Measurements from ENCODE around the gene ITPR1.

ITPR1 gene

DNA sequence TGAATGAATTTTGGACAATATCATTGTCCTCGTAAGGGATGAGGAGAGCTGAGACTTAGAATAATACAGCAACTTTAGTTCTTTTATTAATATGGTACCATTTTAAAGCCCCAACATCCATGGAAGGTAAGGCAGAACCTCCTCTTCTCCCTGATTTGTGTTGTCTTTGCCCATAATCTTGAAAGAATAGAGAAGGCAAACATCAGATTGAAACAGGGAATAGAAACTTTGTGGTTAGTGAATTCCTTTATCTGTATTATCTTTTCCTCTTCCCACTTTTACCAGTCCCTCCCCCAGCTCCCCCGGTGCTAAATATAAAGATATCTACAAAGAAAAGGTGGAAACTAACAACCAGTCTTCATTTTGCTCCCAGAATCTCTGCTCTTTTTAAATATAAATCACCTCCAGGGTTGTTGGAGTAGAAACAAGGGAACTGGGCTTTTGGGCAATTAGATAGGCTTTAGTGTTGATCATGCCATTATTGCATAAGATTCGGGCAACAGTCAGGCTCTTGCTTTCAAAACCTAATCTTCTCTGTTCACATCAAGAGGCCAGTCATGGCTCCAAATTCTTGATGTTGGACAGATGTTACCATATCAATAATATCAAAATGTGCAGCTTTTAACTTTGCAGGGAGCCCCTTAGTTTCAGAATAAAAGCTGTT, 32.5 kb downstream of the ITPR1 start:
- TF ChIP-seq MYC (IDR thresholded peaks at IDR 0.05; ENCODE audit: low read depth, low read length) (no peak), POLR2A (IDR thresholded peaks at IDR 0.05; ENCODE audit: extremely low read depth, insufficient read length) (no peak)
- TF ChIP-seq, protein P1, sequence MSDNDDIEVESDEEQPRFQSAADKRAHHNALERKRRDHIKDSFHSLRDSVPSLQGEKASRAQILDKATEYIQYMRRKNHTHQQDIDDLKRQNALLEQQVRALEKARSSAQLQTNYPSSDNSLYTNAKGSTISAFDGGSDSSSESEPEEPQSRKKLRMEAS (IDR thresholded peaks at IDR 0.05; ENCODE audit: low read depth, low read length) = no peak
- TF ChIP-seq, protein P2, sequence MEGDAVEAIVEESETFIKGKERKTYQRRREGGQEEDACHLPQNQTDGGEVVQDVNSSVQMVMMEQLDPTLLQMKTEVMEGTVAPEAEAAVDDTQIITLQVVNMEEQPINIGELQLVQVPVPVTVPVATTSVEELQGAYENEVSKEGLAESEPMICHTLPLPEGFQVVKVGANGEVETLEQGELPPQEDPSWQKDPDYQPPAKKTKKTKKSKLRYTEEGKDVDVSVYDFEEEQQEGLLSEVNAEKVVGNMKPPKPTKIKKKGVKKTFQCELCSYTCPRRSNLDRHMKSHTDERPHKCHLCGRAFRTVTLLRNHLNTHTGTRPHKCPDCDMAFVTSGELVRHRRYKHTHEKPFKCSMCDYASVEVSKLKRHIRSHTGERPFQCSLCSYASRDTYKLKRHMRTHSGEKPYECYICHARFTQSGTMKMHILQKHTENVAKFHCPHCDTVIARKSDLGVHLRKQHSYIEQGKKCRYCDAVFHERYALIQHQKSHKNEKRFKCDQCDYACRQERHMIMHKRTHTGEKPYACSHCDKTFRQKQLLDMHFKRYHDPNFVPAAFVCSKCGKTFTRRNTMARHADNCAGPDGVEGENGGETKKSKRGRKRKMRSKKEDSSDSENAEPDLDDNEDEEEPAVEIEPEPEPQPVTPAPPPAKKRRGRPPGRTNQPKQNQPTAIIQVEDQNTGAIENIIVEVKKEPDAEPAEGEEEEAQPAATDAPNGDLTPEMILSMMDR (IDR thresholded peaks at IDR 0.05; ENCODE audit: low read depth, low read length) = no peak
- DNase-seq (ENCODE audit: low read depth) = peak; percentile 27
- H3K4me3 ChIP-seq (ENCODE audit: low read depth, low read length) = no peak overlapping the region

DNA sequence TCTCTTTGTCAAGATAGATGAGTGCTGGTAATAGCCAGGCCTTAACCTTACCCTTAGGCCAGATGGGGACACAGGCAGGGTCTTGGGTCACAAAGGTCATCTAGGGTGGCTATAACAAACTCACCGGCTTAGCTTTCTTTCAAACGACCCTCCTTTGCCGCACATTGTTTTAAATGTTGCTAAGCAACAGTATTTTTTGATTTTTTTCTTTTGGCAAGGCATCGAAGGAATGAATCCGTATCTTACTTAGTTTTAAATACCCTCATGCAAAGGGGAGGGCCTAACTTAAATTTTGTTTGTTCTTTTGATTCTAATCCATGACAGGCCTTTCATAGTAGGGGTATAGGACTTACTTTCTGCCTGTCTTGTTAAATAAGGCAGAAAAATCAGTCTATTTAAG, 35.2 kb downstream of the ITPR1 start:
- DNase-seq (ENCODE audit: low read depth) = no peak
- TF ChIP-seq POLR2A (IDR thresholded peaks at IDR 0.05; ENCODE audit: extremely low read depth, insufficient read length) (no peak), MYC (IDR thresholded peaks at IDR 0.05; ENCODE audit: low read depth, low read length) (no peak)
- TF ChIP-seq, protein P2 (IDR thresholded peaks at IDR 0.05; ENCODE audit: low read depth, low read length) = no peak
- TF ChIP-seq, protein P1 (IDR thresholded peaks at IDR 0.05; ENCODE audit: low read depth, low read length) = no peak
- no peak overlapping the region for H3K4me3 ChIP-seq (ENCODE audit: low read depth, low read length)

DNA sequence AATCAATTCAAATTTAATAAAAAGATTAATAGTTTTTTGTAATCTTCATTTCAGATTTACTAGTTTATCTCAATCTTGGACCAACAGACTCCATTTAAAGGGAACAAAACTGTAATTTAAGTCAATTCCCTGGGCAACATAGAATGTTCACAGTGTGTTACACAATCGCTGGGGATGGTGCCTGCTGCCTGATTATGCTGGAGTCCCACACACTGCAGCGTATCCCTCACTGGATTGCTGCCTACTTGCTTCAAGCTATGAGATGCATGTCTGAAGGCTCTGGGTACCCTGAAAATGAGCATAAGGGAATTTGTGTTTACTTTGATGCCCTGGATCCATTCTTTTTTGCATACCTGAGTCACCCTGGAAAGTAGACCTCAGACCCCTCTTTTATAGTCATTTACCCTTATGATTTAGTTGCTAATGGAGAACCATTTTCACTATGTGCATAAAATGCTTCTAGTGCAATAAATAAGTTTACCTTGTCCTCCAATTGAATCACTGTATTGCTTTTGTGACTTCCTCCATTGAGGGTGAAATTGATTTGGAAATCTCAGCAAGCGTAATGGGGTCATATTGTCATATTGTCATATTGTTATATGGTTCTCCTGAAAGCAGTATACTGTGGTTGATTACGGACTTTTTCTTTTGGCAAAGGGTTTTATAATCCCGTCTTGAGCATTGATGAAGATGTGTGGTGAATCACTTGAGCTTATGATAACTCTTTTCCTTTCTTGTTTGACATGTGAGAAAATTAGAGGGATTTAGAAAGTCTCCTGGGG, 35.9 kb downstream of the ITPR1 start:
- DNase-seq (ENCODE audit: low read depth) = no peak
- no peak overlapping the region for H3K4me3 ChIP-seq (ENCODE audit: low read depth, low read length)
- TF ChIP-seq MYC (IDR thresholded peaks at IDR 0.05; ENCODE audit: low read depth, low read length) = no peak
- TF ChIP-seq, protein P1 (IDR thresholded peaks at IDR 0.05; ENCODE audit: low read depth, low read length) = no peak
- no peak for TF ChIP-seq POLR2A (IDR thresholded peaks at IDR 0.05; ENCODE audit: extremely low read depth, insufficient read length)
- TF ChIP-seq, protein P2 (IDR thresholded peaks at IDR 0.05; ENCODE audit: low read depth, low read length) = no peak

DNA sequence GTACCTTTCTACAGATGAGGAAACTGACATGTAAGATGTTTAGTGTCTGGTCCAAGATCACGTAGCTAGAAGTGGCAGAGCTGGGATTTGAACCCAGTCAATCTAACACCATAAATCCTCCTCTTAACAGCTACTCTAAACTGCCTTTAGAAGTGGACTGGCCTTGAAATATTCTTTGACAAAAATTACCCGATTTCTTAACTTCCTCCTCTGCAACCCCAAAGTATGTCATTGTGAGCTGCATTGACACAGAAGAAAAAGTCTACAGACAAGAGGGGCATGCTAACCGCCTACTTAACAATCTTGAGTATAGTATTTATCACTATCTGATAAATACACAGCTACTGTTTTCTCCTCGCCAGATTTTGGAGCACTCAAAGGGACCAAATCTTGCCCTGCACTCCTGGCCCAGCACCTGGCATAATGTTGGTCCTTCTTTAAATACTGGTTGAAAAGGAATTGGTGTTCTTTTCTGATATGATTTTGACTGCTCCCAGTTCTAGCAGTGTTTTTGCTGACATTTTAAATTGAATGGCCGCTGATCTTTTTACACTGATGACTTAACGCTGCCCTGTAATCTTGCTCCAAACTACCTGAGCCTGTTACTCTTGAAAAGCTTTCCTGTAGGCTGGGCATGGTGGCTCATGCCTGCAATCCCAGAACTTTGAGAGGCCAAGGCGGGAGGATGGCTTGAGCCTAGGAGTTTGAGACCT, 36.9 kb downstream of the ITPR1 start:
- TF ChIP-seq, protein P1 (IDR thresholded peaks at IDR 0.05; ENCODE audit: low read depth, low read length) = no peak
- TF ChIP-seq POLR2A (IDR thresholded peaks at IDR 0.05; ENCODE audit: extremely low read depth, insufficient read length) (no peak), MYC (IDR thresholded peaks at IDR 0.05; ENCODE audit: low read depth, low read length) (no peak)
- TF ChIP-seq, protein P2 (IDR thresholded peaks at IDR 0.05; ENCODE audit: low read depth, low read length) = no peak
- no peak overlapping the region for H3K4me3 ChIP-seq (ENCODE audit: low read depth, low read length)
- DNase-seq (ENCODE audit: low read depth) = peak; percentile 37

DNA sequence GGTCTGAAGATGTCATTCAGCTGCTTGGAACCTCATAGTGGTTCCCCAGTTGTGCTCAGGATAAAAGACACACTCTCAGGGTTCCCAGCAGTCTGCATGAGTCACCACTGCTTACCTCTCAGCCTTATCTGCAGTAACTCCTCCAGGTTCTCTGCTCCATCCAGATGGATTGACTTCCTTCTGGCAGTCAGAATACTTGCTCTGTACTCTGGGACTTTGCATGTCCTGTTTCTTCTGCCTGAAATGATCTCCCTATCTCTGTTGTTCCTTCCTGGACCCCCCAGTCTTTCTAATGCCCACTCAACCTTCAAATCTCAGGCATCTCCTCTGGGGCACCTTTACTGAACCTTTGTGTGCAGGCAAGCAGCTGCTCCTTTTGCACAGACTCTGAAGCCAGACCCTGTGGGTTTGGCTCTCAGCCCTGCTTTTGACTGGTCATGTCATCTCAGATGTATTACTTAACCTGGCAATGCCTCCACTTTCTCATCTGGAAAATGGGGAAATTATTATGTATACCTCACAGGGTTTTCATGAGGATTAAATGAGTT, 38.4 kb downstream of the ITPR1 start:
- DNase-seq (ENCODE audit: low read depth) = peak; percentile 37
- TF ChIP-seq, protein P1 (IDR thresholded peaks at IDR 0.05; ENCODE audit: low read depth, low read length) = no peak

More for the DNA sequence above, 38.4 kb downstream of the ITPR1 start:
- no peak overlapping the region for H3K4me3 ChIP-seq (ENCODE audit: low read depth, low read length)

Measured in NB4 (cell line).